Measurements from ENCODE around the gene ARID2. TPM values are rescaled to one million over a fixed set of nuclear protein-coding genes. Genes with fewer than 3 reads are reported as not detected.

ARID2 gene
- total RNA-seq, 1 donor from 2014 or later = 46.3 TPM

DNA sequence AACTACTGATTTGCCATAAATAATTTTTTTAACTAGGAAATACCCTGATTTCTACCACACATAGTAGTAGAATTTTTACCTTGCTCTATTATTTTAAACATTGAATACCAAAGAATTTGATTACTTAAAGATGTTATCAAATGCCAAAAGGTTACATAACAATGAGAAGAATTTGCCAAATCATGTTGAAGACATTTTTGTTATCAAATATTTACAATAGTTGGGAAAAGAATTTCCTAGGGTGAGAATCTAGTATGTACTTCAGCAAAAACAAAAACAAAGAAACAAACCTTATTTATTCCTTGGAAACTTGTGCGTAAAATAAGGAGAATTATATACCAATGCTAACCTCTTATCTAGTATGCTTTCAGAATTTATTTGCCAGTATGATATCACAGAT is 153.7 kb downstream of the ARID2 start:
- DNase-seq (ENCODE audit: low spot score) = no peak
- TF ChIP-seq, protein P1, sequence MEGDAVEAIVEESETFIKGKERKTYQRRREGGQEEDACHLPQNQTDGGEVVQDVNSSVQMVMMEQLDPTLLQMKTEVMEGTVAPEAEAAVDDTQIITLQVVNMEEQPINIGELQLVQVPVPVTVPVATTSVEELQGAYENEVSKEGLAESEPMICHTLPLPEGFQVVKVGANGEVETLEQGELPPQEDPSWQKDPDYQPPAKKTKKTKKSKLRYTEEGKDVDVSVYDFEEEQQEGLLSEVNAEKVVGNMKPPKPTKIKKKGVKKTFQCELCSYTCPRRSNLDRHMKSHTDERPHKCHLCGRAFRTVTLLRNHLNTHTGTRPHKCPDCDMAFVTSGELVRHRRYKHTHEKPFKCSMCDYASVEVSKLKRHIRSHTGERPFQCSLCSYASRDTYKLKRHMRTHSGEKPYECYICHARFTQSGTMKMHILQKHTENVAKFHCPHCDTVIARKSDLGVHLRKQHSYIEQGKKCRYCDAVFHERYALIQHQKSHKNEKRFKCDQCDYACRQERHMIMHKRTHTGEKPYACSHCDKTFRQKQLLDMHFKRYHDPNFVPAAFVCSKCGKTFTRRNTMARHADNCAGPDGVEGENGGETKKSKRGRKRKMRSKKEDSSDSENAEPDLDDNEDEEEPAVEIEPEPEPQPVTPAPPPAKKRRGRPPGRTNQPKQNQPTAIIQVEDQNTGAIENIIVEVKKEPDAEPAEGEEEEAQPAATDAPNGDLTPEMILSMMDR (IDR thresholded peaks at IDR 0.05; ENCODE audit: unreplicated experiment) = no peak
- Mint-ChIP-seq H3K36me3 (ENCODE audit: low read depth, unreplicated experiment) (peaks cover 31% of the 10 kb centered on the region), H3K4me1 (ENCODE audit: unreplicated experiment) (peaks cover 34% of the 10 kb centered on the region), H3K27ac (ENCODE audit: unreplicated experiment) (no peak overlapping the region), H3K9me3 (ENCODE audit: unreplicated experiment) (no peaks in the 10 kb centered on the region), H3K27me3 (ENCODE audit: unreplicated experiment) (peaks cover 2% of the 10 kb centered on the region), H3K4me3 (ENCODE audit: unreplicated experiment) (no peak overlapping the region)

DNA sequence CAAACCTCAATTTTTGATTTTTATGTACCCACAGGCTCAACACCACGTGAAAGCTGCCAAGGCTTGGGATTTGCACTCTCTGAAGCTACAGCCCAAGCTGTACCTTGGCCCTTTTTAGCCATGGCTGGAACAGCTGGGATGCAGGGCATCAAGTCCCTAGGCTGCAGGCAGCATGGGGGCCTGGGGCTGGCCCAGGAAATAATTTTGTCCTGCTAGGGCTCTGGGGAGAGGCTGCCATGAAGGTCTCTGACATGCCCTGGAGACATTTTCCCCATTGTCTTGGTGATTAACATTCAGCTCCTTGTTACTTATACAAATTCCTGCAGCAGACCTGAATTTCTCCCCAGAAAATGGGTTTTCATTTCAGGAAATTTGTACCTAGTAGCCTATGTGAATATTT is 157.2 kb downstream of the ARID2 start:
- peaks cover 2% of the 10 kb centered on the region for H3K27me3 Mint-ChIP-seq (ENCODE audit: unreplicated experiment)
- H3K27ac Mint-ChIP-seq (ENCODE audit: unreplicated experiment) = no peak overlapping the region
- TF ChIP-seq, protein P1 (IDR thresholded peaks at IDR 0.05; ENCODE audit: unreplicated experiment) = no peak
- no peaks in the 10 kb centered on the region for H3K9me3 Mint-ChIP-seq (ENCODE audit: unreplicated experiment)
- peaks cover 20% of the 10 kb centered on the region for H3K36me3 Mint-ChIP-seq (ENCODE audit: low read depth, unreplicated experiment)
- H3K4me1 Mint-ChIP-seq (ENCODE audit: unreplicated experiment) = peaks cover 6% of the 10 kb centered on the region
- no peak overlapping the region for H3K4me3 Mint-ChIP-seq (ENCODE audit: unreplicated experiment)
- no peak for DNase-seq (ENCODE audit: low spot score)

DNA sequence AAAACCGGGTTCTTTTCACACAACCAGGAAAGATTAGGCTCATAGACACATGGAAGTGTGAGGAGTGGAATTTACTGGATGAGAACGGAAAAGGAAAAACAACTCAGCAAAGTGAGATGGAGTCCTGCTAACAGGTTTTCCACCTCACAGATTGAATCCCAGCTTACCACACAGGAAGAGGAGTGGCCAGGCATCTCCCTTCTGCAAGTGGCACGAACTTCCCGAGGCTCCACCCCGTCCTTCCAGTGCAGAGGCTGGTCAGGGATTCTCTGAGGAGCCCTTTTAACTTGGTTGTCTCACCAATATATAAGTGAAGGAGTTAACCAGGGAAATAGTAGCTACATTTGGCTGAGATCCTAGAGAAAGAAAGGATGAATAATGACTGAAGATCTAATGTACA is 158.0 kb downstream of the ARID2 start:
- Mint-ChIP-seq H3K9me3 (ENCODE audit: unreplicated experiment) (no peaks in the 10 kb centered on the region), H3K27me3 (ENCODE audit: unreplicated experiment) (peaks cover 2% of the 10 kb centered on the region), H3K27ac (ENCODE audit: unreplicated experiment) (no peak overlapping the region), H3K36me3 (ENCODE audit: low read depth, unreplicated experiment) (peaks cover 13% of the 10 kb centered on the region), H3K4me1 (ENCODE audit: unreplicated experiment) (no peaks in the 10 kb centered on the region), H3K4me3 (ENCODE audit: unreplicated experiment) (no peak overlapping the region)
- TF ChIP-seq, protein P1 (IDR thresholded peaks at IDR 0.05; ENCODE audit: unreplicated experiment) = no peak
- DNase-seq (ENCODE audit: low spot score) = no peak

DNA sequence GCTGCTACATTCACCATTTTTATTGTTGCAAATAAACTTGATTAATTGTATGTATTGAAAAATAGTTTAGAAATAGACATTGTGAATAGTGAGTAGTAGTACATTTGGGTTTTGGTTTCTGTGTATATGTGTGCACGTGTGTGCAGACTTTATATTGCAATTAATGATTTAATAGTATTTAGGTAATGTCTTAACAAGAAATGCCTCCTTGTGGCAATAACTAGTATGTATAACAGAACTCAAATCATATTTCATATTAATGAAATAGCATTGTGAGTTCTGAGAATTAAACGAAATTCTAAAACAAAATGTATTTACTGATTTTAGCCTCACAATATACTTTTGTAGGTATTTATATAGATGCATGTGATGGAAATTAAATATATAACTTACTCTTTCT is 160.8 kb downstream of the ARID2 start:
- H3K4me3 Mint-ChIP-seq (ENCODE audit: unreplicated experiment) = no peak overlapping the region
- peaks cover 2% of the 10 kb centered on the region for H3K27me3 Mint-ChIP-seq (ENCODE audit: unreplicated experiment)
- peaks cover 2% of the 10 kb centered on the region for H3K4me1 Mint-ChIP-seq (ENCODE audit: unreplicated experiment)
- DNase-seq (ENCODE audit: low spot score) = no peak
- H3K36me3 Mint-ChIP-seq (ENCODE audit: low read depth, unreplicated experiment) = peaks cover 21% of the 10 kb centered on the region
- no peak overlapping the region for H3K27ac Mint-ChIP-seq (ENCODE audit: unreplicated experiment)
- TF ChIP-seq, protein P1 (IDR thresholded peaks at IDR 0.05; ENCODE audit: unreplicated experiment) = peak; percentile 18
- no peaks in the 10 kb centered on the region for H3K9me3 Mint-ChIP-seq (ENCODE audit: unreplicated experiment)

DNA sequence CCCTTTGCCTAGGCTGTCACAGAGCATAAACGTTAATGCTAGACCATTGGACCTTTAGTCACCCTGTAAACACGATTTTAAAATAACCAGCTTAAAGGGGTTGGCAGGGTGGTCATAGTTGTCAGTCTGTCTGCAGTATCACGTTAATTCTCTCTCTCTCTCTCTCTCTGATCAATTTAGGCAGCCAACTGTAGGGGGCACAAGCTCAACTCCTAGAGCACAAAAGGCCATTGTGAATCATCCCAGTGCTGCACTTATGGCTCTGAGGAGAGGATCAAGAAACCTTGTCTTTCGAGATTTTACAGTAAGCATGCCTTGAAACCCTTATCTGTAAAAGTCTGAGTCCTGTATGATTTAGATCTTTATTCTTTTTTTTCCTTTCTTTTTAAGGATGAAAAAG is 163.7 kb downstream of the ARID2 start:
- H3K4me3 Mint-ChIP-seq (ENCODE audit: unreplicated experiment) = peak overlapping the region; percentile 16
- no peak for DNase-seq (ENCODE audit: low spot score)
- TF ChIP-seq, protein P1 (IDR thresholded peaks at IDR 0.05; ENCODE audit: unreplicated experiment) = no peak
- H3K27me3 Mint-ChIP-seq (ENCODE audit: unreplicated experiment) = no peaks in the 10 kb centered on the region
- no peaks in the 10 kb centered on the region for H3K9me3 Mint-ChIP-seq (ENCODE audit: unreplicated experiment)
- H3K4me1 Mint-ChIP-seq (ENCODE audit: unreplicated experiment) = peaks cover 7% of the 10 kb centered on the region
- H3K27ac Mint-ChIP-seq (ENCODE audit: unreplicated experiment) = no peak overlapping the region
- peaks cover 29% of the 10 kb centered on the region for H3K36me3 Mint-ChIP-seq (ENCODE audit: low read depth, unreplicated experiment)

All from endothelial cell (in vitro differentiated cells).